Activated T-helper 17 cell treated with anti-CD3 and anti-CD28 coated beads, Interleukin-2, amount 50 U/mL, for 72 hours (primary cell): Measurements from ENCODE around the gene ZFYVE28. TPM values are rescaled to one million over a fixed set of nuclear protein-coding genes. Genes with fewer than 3 reads are reported as not detected.
"Not testable (repeated sequence)": the region's sequence is repeated elsewhere in the genome, so short reads cannot be mapped to it uniquely, and the experiment has no call there.

ENCODE experiments used
- ATAC-seq: fragments of 150-1000 bp; cut with Tn5 transposase; replicated peaks from 2 replicates; pipeline ENCODE4 v1.10.0; 2021; ENCODE audit warnings: mild to moderate bottlenecking, moderate library complexity
- H3K27ac Mint-ChIP-seq: one replicate; pipeline ENCODE4 v1.8.0; 2022; ENCODE audit warnings: mixed read lengths
- H3K27me3 Mint-ChIP-seq: one replicate; pipeline ENCODE4 v1.8.0; 2022; ENCODE audit warnings: mixed read lengths
- H3K36me3 Mint-ChIP-seq: one replicate; pipeline ENCODE4 v1.8.0; 2022; ENCODE audit warnings: low read depth, mild to moderate bottlenecking, mixed read lengths
- H3K4me1 Mint-ChIP-seq: one replicate; pipeline ENCODE4 v1.8.0; 2022; ENCODE audit warnings: mixed read lengths
- H3K4me3 Mint-ChIP-seq: one replicate; pipeline ENCODE4 v1.8.0; 2022; ENCODE audit warnings: mild to moderate bottlenecking, mixed read lengths
- H3K9me3 Mint-ChIP-seq: one replicate; pipeline ENCODE4 v1.8.0; 2022; ENCODE audit warnings: mixed read lengths
- total RNA-seq, 2 donors: library from RNA; stranded (reverse); gene quantifications; one replicate each; pipeline ENCODE4 v1.2.3, GENCODE V29; 2022

The ZFYVE28 gene
- total RNA-seq, 2 donors from 2014 or later: 36.3 to 42.7 TPM

GRCh38 chr4:2438822-2439718, 20.6 kb upstream of the ZFYVE28 start:
- no peaks in the 10 kb centered on the region for H3K4me1 Mint-ChIP-seq
- no peaks in the 10 kb centered on the region for H3K27me3 Mint-ChIP-seq
- H3K9me3 Mint-ChIP-seq: no peaks in the 10 kb centered on the region
- no peak overlapping the region for H3K27ac Mint-ChIP-seq
- ATAC-seq: no peak
- no peak overlapping the region for H3K4me3 Mint-ChIP-seq
- no peaks in the 10 kb centered on the region for H3K36me3 Mint-ChIP-seq

- ATAC-seq: no peak
- H3K4me1 Mint-ChIP-seq: no peaks in the 10 kb centered on the region
- H3K4me3 Mint-ChIP-seq: no peak overlapping the region
- H3K9me3 Mint-ChIP-seq: no peaks in the 10 kb centered on the region
- H3K36me3 Mint-ChIP-seq: no peaks in the 10 kb centered on the region
- H3K27me3 Mint-ChIP-seq: no peaks in the 10 kb centered on the region
- H3K27ac Mint-ChIP-seq: no peak overlapping the region
Observed at GRCh38 chr4:2437475-2438215, 19.2 kb upstream of the ZFYVE28 start.

GRCh38 chr4:2436761-2437474, 18.5 kb upstream of the ZFYVE28 start:
- no peak overlapping the region for H3K4me3 Mint-ChIP-seq
- no peak for ATAC-seq
- H3K9me3 Mint-ChIP-seq: no peaks in the 10 kb centered on the region
- no peaks in the 10 kb centered on the region for H3K27me3 Mint-ChIP-seq
- no peaks in the 10 kb centered on the region for H3K4me1 Mint-ChIP-seq
- no peak overlapping the region for H3K27ac Mint-ChIP-seq
- H3K36me3 Mint-ChIP-seq: no peaks in the 10 kb centered on the region

- H3K27me3 Mint-ChIP-seq: no peaks in the 10 kb centered on the region
- no peaks in the 10 kb centered on the region for H3K9me3 Mint-ChIP-seq
- no peaks in the 10 kb centered on the region for H3K36me3 Mint-ChIP-seq
- no peak overlapping the region for H3K4me3 Mint-ChIP-seq
- no peak for ATAC-seq
- H3K4me1 Mint-ChIP-seq: no peaks in the 10 kb centered on the region
- no peak overlapping the region for H3K27ac Mint-ChIP-seq
Observed at GRCh38 chr4:2436301-2436700, 17.9 kb upstream of the ZFYVE28 start.

GRCh38 chr4:2434420-2434819, 16.0 kb upstream of the ZFYVE28 start:
- H3K4me1 Mint-ChIP-seq: no peaks in the 10 kb centered on the region
- no peaks in the 10 kb centered on the region for H3K9me3 Mint-ChIP-seq
- no peak overlapping the region for H3K4me3 Mint-ChIP-seq
- no peaks in the 10 kb centered on the region for H3K36me3 Mint-ChIP-seq
- no peaks in the 10 kb centered on the region for H3K27me3 Mint-ChIP-seq
- no peak for ATAC-seq
- no peak overlapping the region for H3K27ac Mint-ChIP-seq

- H3K36me3 Mint-ChIP-seq: no peaks in the 10 kb centered on the region
- no peaks in the 10 kb centered on the region for H3K27me3 Mint-ChIP-seq
- no peak overlapping the region for H3K4me3 Mint-ChIP-seq
- ATAC-seq: no peak
- H3K9me3 Mint-ChIP-seq: no peaks in the 10 kb centered on the region
- H3K4me1 Mint-ChIP-seq: no peaks in the 10 kb centered on the region
- no peak overlapping the region for H3K27ac Mint-ChIP-seq
Observed at GRCh38 chr4:2433609-2434350, 15.3 kb upstream of the ZFYVE28 start.

- H3K4me1 Mint-ChIP-seq: no peaks in the 10 kb centered on the region
- no peaks in the 10 kb centered on the region for H3K9me3 Mint-ChIP-seq
- H3K36me3 Mint-ChIP-seq: no peaks in the 10 kb centered on the region
- H3K27ac Mint-ChIP-seq: no peak overlapping the region
- H3K27me3 Mint-ChIP-seq: no peaks in the 10 kb centered on the region
- ATAC-seq: no peak
- H3K4me3 Mint-ChIP-seq: no peak overlapping the region
Observed at GRCh38 chr4:2432991-2433530, 14.6 kb upstream of the ZFYVE28 start.

GRCh38 chr4:2432004-2432403, 13.6 kb upstream of the ZFYVE28 start:
- H3K27me3 Mint-ChIP-seq: no peaks in the 10 kb centered on the region
- no peak for ATAC-seq
- H3K4me1 Mint-ChIP-seq: no peaks in the 10 kb centered on the region
- no peaks in the 10 kb centered on the region for H3K9me3 Mint-ChIP-seq
- H3K4me3 Mint-ChIP-seq: no peak overlapping the region
- no peak overlapping the region for H3K27ac Mint-ChIP-seq
- H3K36me3 Mint-ChIP-seq: no peaks in the 10 kb centered on the region

GRCh38 chr4:2429945-2430757, 11.7 kb upstream of the ZFYVE28 start:
- not testable (repeated sequence) for H3K27ac Mint-ChIP-seq, H3K36me3 Mint-ChIP-seq, ATAC-seq, H3K4me1 Mint-ChIP-seq, H3K4me3 Mint-ChIP-seq, H3K9me3 Mint-ChIP-seq, H3K27me3 Mint-ChIP-seq

- H3K4me1 Mint-ChIP-seq: no peaks in the 10 kb centered on the region
- H3K27ac Mint-ChIP-seq: peak overlapping the region; percentile 11
- H3K9me3 Mint-ChIP-seq: no peaks in the 10 kb centered on the region
- H3K36me3 Mint-ChIP-seq: no peaks in the 10 kb centered on the region
- no peak for ATAC-seq
- no peaks in the 10 kb centered on the region for H3K27me3 Mint-ChIP-seq
- no peak overlapping the region for H3K4me3 Mint-ChIP-seq
Observed at GRCh38 chr4:2428496-2429213, 10.2 kb upstream of the ZFYVE28 start.

- Mint-ChIP-seq H3K4me3 (no peak overlapping the region), H3K27me3 (no peaks in the 10 kb centered on the region), H3K36me3 (no peaks in the 10 kb centered on the region), H3K27ac (no peak overlapping the region), H3K9me3 (no peaks in the 10 kb centered on the region), H3K4me1 (no peaks in the 10 kb centered on the region)
- no peak for ATAC-seq
Observed at GRCh38 chr4:2427383-2428334, 9.2 kb upstream of the ZFYVE28 start.

- Mint-ChIP-seq H3K4me3 (no peak overlapping the region), H3K27me3 (no peaks in the 10 kb centered on the region), H3K9me3 (no peaks in the 10 kb centered on the region), H3K27ac (no peak overlapping the region), H3K4me1 (no peaks in the 10 kb centered on the region), H3K36me3 (no peaks in the 10 kb centered on the region)
- no peak for ATAC-seq
Observed at GRCh38 chr4:2426711-2427275, 8.3 kb upstream of the ZFYVE28 start.
